ENCODE measurements around the gene CCDC180. TPM values are rescaled to one million over a fixed set of nuclear protein-coding genes. Genes with fewer than 3 reads are reported as not detected.
"Not testable (repeated sequence)": the region's sequence is repeated elsewhere in the genome, so short reads cannot be mapped to it uniquely, and the experiment has no call there.

The CCDC180 gene
- polyA plus RNA-seq, 3 donors: 9.9 to 16.5 (median 13.5) TPM

DNA sequence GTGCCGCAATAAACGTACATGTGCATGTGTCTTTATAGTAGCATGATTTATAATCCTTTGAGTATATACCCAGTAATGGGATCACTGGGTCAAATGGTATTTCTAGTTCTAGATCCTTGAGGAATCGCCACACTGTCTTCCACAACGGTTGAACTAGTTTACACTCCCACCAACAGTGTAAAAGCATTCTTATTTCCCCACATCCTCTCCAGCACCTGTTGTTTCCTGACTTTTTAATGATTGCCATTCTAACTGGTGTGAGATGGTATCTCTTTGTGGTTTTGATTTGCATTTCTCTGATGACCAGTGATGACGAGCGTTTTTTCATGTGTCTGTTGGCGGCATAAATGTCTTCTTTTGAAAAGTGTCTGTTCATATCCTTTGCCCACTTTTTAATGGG lies 28.2 kb downstream of the CCDC180 start:
- not testable (repeated sequence) for DNase-seq (ENCODE audit: extremely low read depth in 1 of 11, low read depth in 9 of 11, low spot score in 4 of 11)

DNA sequence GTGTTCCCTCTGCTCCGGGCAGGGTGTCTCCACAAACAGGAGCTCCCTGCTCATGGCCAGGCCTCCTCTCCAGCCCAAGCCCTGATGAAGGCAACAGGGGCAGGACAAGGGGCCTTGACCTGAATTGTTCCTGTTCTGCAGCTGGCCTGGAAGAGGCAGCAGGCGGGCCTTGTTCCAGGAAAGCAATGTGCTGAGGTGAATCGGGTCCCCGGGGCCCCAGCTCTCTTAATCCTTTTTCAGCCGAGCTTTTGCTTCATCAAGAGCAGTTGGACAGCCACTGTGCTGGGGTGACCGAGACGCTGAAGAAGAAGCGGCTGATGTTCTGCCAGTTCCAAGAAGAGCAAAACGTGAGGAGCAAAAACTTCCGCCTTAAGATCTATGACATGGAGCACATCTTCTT lies 41.4 kb downstream of the CCDC180 start:
- DNase-seq (ENCODE audit: extremely low read depth in 1 of 11, low read depth in 9 of 11, low spot score in 4 of 11): no peak

DNA sequence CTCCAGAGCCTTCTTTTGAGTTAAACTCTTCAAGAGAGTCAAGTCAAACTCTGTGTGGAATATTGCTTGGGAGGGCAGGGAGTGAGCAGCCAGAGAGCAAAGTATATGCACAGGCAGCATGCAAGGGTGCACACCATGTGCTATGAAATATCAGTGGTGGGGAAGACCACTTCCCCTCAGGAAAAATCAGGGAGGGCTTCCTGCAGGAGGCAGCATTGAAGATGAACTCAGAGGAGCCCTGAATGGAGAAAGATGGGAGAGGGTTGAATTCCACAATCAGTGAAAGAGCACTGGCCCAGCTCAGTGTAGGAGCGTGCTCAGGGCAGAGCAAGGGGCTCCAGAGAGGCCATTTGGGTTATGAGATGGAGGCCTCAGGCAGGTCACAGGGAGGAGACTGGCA lies 41.9 kb downstream of the CCDC180 start:
- no peak for DNase-seq (ENCODE audit: extremely low read depth in 1 of 11, low read depth in 9 of 11, low spot score in 4 of 11)

DNA sequence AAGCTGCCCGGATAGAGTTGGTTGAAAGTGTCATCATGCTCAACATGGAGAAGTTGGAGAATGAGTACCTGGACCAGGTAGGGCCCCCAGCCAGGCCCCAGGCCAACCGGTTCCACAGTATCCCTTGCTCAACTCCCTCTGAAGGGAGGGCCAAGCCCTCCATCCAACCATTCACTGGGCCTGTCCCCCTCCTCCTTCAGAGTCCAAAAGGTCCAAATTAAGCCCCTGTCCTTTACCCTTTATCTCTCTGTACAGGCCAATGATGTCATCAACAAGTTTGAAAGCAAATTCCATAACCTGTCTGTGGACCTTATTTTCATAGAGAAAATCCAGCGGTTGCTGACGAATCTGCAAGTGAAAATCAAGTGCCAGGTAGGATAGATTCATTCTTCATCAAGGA lies 47.2 kb downstream of the CCDC180 start:
- DNase-seq (ENCODE audit: extremely low read depth in 1 of 11, low read depth in 9 of 11, low spot score in 4 of 11): no peak

DNA sequence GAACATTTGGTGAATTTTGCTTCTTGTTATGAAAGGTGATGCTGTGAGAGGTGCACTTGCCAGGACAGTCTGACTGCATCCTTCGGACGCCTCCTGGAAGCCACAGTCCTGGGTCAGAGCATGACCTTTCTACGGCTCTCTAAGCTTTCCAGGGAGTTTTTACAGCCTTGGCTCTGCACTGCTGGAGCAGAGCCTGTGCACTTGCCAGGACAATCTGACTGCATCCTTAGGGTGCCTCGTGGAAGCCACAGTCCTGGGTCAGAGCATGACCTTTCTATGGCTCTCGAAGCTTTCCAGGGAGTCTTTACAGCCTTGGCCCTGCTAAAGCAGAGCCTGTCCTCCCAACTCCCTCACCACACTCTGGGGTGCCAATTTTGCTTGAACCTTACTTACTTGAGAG lies 49.6 kb downstream of the CCDC180 start:
- no peak for DNase-seq (ENCODE audit: extremely low read depth in 1 of 11, low read depth in 9 of 11, low spot score in 4 of 11)

Other genes with a start within 250 kb of the CCDC180 start
- 1 to 10 TPM; 7.1 to 8.0 (median 7.7) TPM for gene TDRD7, start 104.4 kb downstream of the CCDC180 start, polyA plus RNA-seq (ENCODE audit: insufficient read length in 3 of 3)
- 1 to 10 TPM in 2 of 3 donors, under 1 TPM in 1; 0.67 to 2.7 (median 1.8) TPM for gene TMOD1, start 194.0 kb downstream of the CCDC180 start, polyA plus RNA-seq (ENCODE audit: insufficient read length in 3 of 3)

Data from renal cortex interstitium (tissue), 11 donors.